ENCODE measurements around the gene TMEM11.

Gene TMEM11

GRCh38 chr17:21177854-21178600 lies 35.9 kb downstream of the TMEM11 start:
- DNase-seq = no peak

GRCh38 chr17:21177401-21177800 lies 36.6 kb downstream of the TMEM11 start:
- no peak for DNase-seq

- DNase-seq = no peak
Measured at GRCh38 chr17:21176773-21177395, 37.1 kb downstream of the TMEM11 start.

GRCh38 chr17:21174713-21175112 lies 39.2 kb downstream of the TMEM11 start:
- no peak for DNase-seq

GRCh38 chr17:21174186-21174585 lies 39.8 kb downstream of the TMEM11 start:
- no peak for DNase-seq

- no peak for DNase-seq
Measured at GRCh38 chr17:21173543-21173942, 40.4 kb downstream of the TMEM11 start.

- DNase-seq = no peak
Measured at GRCh38 chr17:21172846-21173245, 41.1 kb downstream of the TMEM11 start.

- DNase-seq = no peak
Measured at GRCh38 chr17:21171970-21172510, 41.9 kb downstream of the TMEM11 start.

- no peak for DNase-seq
Measured at GRCh38 chr17:21171309-21171922, 42.5 kb downstream of the TMEM11 start.

- no peak for DNase-seq
Measured at GRCh38 chr17:21170809-21171208, 43.2 kb downstream of the TMEM11 start.

GRCh38 chr17:21169496-21169895 lies 44.5 kb downstream of the TMEM11 start:
- DNase-seq = no peak

- DNase-seq = no peak
Measured at GRCh38 chr17:21168555-21168865, 45.5 kb downstream of the TMEM11 start.

GRCh38 chr17:21167303-21167702 lies 46.7 kb downstream of the TMEM11 start:
- no peak for DNase-seq

GRCh38 chr17:21166595-21167210 lies 47.3 kb downstream of the TMEM11 start:
- no peak for DNase-seq

GRCh38 chr17:21165922-21166594 lies 47.9 kb downstream of the TMEM11 start:
- DNase-seq = no peak

- DNase-seq = no peak
Measured at GRCh38 chr17:21164620-21165019, 49.3 kb downstream of the TMEM11 start.

- DNase-seq = no peak
Measured at GRCh38 chr17:21164216-21164615, 49.7 kb downstream of the TMEM11 start.

GRCh38 chr17:21163101-21163500 lies 50.9 kb downstream of the TMEM11 start:
- DNase-seq = no peak

- no peak for DNase-seq
Measured at GRCh38 chr17:21162394-21162775, 51.6 kb downstream of the TMEM11 start.

GRCh38 chr17:21161498-21162393 lies 52.2 kb downstream of the TMEM11 start:
- no peak for DNase-seq

GRCh38 chr17:21160401-21160800 lies 53.6 kb downstream of the TMEM11 start:
- no peak for DNase-seq
